GM21723 (cell line): ENCODE measurements around the gene PRKG1.
A peak's percentile ranks its signal among the peaks of the same experiment; 100 is the strongest.

ENCODE experiments used
- ATAC-seq: cut with Tn5 transposase; IDR thresholded peaks from one replicate; pipeline ENCODE4 v1.9.1; 2021; ENCODE audit warnings: mild to moderate bottlenecking, moderate library complexity; ENCODE audit not compliant: unreplicated experiment

Gene PRKG1

GRCh38 chr10:51950371-51950995 is 876.2 kb downstream of the PRKG1 start:
- ATAC-seq, result no peak

DNA sequence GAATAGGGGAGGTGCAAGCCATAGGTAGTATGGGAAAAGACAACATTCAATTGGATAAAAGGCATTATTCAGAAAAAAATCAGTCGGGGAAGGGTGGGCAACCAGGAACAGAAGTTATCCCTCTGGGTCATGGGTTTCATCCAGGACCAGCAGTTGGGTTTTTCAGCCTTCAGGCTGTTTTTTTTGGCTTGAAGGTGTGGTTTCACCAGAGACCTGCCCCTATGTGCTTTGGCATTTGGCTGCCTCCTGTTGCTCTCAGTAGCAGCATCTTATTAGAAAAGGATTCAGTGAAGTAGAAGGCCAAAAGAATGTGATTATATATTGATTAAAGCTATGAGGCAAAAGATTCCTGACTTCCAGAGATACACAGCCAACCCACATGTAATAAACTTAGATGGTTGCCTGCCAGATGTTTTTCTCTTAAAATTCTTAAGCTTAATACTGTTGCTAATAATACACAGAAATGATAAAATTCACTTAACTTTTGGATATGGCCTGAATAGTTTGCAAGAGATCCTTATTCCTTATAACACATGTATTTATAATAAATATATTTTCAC is 876.8 kb downstream of the PRKG1 start:
- ATAC-seq, result no peak

GRCh38 chr10:51951601-51952000 is 877.3 kb downstream of the PRKG1 start:
- no peak for ATAC-seq

GRCh38 chr10:51952056-51952455 is 877.8 kb downstream of the PRKG1 start:
- ATAC-seq, result no peak

- ATAC-seq, result no peak
Measured at GRCh38 chr10:51955696-51956095, 881.4 kb downstream of the PRKG1 start.

DNA sequence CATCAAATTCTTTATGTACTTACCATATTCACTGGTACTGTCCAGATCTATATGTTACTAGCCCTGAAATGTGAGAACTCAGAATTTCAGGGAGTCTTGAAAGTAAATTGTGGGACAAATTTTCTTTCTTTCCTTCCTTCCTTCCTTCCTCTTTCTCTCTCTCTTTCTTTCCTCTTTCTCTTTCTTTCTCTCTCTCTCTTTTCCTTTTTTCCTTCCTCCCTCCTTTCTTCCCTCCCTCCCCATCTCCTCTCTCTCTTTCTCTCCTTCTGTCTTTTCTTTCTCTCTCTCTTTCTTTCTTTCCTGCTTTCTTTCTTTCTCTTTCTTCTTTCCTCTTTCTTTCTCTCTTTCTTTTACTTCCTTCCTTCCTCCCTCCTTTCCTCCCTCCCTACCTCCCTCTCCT is 882.5 kb downstream of the PRKG1 start:
- ATAC-seq, result no peak

- ATAC-seq, result no peak
Measured at GRCh38 chr10:51960494-51960895, 886.2 kb downstream of the PRKG1 start.

DNA sequence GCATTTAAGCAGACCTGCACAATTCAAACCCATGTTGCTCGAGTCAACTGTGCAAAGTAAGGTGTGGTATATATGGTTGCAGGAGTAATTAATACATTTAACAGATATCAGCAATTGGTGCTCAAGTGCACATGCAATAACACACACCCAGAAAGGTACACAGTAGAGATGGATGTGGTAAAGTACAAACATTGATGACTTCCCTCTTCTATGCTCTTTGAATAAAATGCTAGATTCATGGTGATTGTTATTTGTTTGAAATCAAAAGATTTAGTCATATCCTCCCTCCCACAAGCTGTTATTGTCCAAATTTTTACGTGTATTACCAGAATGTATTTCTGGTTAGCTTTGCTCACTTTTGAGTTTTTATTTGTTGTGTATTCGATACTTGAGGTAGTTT is 887.1 kb downstream of the PRKG1 start:
- ATAC-seq, result no peak

DNA sequence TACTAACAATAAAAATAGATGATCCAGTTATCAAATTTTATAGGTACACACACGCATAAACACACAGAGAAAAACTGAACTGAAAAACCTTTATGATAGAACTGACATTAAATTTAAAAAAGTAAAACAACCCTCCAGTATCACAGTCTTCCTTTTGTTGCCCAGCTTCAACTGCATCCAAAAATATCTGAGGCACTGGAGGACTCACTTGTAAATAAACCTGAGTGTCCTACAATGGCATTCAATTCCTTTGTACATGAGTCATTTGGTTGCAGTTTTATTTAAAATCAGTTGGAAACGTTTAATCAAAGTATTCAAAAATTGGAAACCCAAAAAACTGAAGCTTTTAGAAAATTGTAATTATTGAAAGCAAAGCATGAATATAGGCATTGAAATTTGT is 890.3 kb downstream of the PRKG1 start:
- ATAC-seq, result no peak

GRCh38 chr10:51965451-51965850 is 891.2 kb downstream of the PRKG1 start:
- ATAC-seq, result no peak

DNA sequence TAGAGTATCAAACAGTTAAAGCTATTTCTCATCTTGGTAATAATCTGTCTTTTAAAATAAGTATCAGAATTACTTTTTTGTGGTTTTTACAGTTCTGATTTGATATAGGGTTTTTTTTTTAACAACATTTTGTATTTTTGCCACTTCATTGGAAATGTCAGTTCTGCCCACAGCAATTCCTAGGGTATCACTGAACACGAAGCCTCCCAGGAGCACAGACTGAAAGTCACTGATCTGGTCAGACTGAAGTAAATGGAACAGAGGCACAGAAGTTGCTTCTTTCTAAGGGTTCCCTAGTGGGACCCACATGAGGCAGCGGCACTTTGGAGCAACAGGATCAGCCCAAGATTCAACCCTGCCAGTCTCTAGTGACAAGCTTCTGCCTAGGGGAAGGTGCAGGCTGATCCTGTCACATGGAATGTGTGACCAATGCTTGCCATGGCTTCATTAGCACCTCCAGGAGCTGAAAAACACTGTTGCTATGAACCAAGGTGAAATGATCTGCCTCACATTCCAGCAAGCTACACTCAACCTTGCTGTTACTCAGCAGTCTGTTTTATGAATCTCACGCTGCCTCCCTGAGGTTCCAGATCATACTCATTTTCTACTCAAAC is 898.6 kb downstream of the PRKG1 start:
- no peak for ATAC-seq

DNA sequence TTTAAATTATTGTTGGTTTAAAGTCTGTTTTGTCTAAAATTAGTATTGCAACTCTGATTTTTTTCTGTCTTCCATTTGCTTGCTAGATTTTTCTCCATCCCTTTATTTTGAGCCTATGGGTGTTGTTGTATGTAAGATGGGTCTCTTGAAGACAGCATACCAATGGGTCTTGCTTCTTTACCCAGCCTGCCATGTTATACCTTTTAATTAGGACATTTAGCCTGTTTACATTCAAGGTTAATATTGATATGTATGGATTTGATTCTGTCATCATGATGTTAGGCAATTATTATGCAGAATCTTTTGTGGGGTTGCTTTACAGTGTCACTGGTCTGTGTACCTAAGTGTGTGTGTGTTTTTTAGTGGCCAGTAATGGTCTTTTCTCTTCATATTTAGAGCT is 906.5 kb downstream of the PRKG1 start:
- ATAC-seq, result no peak

- ATAC-seq, result no peak
Measured at GRCh38 chr10:51981731-51982130, 907.4 kb downstream of the PRKG1 start.

DNA sequence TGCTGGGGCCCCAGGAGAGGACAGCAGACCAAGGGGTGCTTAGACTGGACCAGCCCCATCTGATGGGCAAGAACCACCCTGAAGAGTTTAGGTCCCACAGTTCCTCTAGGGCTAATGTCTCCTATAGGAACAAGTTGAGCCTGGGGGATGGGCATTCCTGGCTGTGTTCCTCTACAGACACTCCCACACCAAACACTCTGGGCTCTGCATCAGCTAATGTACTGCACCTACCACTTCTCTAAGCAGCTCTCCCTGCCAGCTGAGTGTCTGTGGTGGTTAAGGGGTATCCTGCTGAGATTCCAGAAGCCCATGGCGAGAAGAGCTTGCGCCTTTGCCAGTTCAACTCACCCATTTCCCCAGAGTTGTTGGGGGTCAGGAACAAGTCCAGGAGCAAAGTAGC is 909.2 kb downstream of the PRKG1 start:
- no peak for ATAC-seq

DNA sequence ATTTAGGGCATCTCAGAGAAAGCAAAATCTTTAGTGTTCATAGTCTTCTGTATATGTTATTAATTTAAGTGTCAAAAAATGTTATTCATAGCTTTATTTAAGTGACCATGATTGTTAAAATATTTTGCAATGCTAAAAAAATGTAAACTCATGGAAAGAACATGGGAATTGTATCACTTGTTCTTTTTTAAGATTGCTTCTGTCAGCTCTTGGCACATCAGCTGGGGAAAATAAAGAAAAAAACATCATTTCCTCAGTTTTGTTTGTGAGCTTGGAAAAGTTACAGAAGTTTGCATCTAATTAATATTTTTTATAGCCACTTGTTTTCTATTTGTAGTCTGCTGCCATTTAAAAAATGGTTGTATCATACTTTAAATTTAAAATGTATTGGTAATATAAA is 911.0 kb downstream of the PRKG1 start:
- no peak for ATAC-seq

DNA sequence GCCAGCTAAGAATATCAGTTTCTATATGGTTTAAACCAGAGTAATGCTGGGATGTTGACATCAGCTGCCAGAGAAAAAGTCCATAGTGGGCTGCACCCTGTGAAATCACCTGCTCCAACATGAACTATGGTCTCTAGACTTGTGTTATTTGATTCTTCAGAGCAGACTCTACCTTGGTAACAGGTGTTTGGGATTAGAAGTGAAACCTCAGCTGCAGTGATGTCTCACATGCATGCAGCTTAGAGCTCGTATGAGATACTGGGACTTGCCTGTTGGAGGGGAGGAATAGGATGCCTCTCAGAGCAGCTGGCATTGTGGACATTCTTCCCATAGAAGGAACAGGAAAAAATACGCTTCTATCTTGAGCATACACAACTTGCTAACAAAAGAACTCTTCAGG is 912.2 kb downstream of the PRKG1 start:
- ATAC-seq, result no peak

- ATAC-seq, result no peak
Measured at GRCh38 chr10:51993475-51993874, 919.2 kb downstream of the PRKG1 start.

DNA sequence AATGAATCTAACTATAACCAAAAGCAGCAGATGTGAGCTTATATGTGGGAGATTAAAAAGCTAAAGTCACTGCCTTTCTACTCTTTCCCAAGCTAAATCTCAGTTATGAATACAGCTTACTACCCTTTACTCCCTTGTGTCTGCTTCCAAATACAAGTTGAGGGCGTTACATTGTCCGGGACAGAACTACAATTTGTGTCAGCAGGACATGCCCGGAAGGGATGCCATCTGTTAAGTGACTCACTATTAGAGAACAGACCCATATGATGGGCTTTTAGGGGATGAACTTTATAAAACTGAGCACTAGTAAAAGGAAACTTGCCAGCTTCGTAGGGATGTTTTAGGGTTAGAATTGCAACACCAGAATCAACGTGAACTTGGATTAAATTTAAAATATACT is 924.8 kb downstream of the PRKG1 start:
- ATAC-seq, result no peak

- ATAC-seq, result peak; percentile 87
Measured at GRCh38 chr10:52004342-52004949, 930.2 kb downstream of the PRKG1 start.

GRCh38 chr10:52007091-52007490 is 932.8 kb downstream of the PRKG1 start:
- no peak for ATAC-seq

- no peak for ATAC-seq
Measured at GRCh38 chr10:52011118-52011517, 936.8 kb downstream of the PRKG1 start.

DNA sequence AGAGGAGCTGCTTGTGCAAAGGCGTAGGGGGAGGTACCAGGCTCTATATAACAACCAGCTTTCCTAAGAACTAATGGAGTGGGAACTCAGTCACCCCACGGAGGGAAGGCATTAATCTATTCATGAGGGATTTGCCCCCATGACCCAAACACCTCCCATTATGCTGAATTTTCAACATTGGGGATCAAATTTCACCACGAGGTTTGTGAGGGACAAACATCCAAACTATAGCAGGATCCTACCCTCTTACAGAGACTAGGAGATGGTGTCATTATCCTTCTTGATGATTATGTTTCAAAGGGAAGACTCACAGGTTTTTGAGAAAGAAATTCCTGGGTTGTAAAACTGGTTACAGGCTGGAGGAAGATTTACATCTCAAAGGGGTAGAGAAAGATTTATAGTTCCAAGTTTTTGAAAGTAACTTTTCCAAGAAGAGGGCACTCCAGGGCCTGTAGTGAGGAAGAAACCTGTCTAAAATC is 944.8 kb downstream of the PRKG1 start:
- no peak for ATAC-seq
